CMK (cell line): ENCODE data around the gene CACNA1B.
"Not testable (repeated sequence)": the region's sequence is repeated elsewhere in the genome, so short reads cannot be mapped to it uniquely, and the experiment has no call there.

Source experiments
- DNase-seq: peaks from one replicate; pipeline ENCODE4 v3.0.0-alpha.2; 2010; ENCODE audit warnings: low read depth

The CACNA1B gene

DNA sequence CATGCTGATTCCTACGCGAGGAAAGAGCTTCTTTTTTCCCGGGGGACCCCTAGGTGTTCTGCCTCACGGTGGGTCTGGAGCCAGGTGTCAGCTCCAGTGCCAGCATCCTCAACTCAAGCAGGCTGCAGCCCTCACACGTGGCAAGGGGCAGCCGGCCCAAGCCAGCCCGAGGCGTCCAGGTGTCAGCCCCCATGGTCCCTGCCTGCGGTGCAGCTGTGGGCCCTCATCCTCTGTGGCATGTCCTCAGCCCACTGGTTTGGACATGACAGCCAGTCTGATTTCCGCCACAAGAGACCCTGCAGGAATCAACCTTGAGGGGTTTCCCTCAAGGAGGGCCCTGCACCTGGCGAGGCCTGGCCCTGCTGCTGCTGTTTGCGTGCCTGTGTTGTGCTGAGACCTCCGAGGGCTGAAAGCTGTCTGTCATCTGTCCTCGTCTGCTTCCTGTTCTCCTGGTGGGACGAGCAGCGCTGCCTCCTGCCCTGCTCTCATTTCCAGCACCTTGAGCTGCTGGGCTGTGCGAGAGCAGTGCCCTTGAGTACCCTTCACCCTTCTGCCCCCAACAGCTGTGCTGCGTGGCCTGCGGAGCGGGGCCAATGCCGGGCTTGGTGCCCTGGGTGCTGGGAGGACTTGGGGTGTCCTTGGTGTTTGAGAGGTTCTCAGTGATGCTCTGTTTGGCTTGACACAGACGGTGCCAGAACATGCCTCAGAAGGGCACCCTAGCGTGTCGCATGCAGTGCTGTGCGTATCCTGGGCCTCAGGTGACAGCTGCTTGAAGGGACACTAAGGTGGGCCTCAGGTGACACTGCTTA lies 137.6 kb downstream of the CACNA1B start:
- no peak for DNase-seq

- DNase-seq, result no peak
These were observed 139.0 kb downstream of the CACNA1B start for GRCh38 chr9:138016406-138017187.

GRCh38 chr9:138017200-138017599 lies 139.6 kb downstream of the CACNA1B start:
- no peak for DNase-seq

GRCh38 chr9:138019514-138019913 lies 141.9 kb downstream of the CACNA1B start:
- DNase-seq, result not testable (repeated sequence)

DNA sequence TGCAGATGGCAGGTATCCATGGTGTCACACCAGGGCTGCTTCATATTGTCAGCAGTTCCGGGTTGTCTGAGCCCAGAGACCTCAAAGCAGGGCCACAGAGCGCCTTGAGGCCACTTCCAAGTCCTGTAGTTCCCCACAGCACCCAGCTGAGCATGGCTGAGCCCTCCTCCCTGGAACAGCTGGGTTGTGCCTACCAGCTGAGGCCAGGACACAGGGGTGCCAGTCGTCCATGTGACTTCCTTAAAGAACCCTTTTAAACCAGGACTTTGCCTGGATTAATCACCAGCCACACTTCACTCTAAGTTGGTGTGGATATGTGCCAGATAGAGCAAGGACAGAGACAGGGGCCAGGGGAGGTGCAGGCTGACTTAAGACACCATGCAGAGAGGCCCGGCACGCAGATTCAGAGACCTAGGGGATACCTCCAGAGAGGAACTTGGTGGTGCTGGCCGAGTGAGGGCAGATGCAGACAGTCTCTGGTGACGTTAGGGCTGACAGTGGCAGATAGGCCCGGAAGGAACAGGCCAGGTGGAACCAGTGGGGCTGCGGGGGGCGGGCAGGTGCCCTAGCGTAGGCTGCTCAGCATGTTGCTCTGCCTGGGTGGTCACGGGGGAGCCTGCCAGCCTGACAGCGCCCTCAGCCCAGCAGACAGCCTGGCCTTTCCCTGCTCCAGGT lies 142.7 kb downstream of the CACNA1B start:
- no peak for DNase-seq

DNA sequence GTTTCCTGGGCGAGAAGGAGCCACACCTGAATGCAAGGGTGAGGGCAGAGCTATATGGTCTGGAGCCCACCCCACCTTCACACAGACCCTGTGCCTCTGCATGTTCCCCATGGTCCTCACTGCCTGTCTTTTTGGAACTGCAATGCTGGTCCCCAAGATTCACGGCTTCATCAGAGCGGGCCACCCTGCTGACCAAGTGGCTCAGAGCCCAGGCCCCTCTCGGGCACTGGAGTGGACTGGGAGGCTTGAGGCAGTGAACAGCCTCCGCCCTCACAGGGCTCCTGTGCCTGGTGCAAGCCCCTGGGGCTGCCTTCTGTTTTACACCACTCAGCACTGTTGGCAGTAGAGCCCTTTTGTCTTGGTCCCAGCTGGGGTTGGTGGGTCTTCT lies 143.2 kb downstream of the CACNA1B start:
- no peak for DNase-seq

- DNase-seq, result no peak
These were observed 143.9 kb downstream of the CACNA1B start for GRCh38 chr9:138021251-138022056.

DNA sequence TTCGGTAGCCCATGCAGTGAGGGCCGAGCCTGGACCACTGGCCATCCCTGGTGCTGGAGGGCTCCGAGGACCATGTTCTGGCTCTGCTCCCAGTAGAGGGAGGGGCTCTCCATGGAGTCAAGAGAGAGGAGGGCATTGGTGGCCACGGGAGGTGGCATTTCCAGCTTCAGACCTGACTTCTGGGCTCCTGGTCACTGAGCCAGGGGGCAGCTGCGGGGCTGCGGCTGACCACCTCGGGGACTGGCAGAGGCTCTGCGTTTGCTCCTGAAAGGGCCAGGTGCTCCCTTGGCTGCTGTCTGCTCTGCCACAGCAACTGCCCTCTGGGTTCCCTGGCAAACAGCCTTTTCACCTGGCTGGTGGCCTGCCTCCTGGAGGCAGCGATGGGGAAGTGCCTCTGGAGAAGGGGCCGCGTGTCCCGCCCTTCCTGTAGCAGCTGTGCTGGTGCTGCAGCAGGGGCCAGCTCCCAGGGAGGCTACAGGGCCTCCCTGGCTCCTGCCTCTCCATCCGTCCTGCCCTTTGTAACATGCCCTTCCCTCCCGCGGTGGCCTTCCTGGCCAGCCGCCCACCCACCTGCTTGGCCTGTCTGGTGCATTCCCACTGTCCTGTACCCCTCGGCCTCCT lies 144.6 kb downstream of the CACNA1B start:
- DNase-seq, result peak; percentile 4

DNA sequence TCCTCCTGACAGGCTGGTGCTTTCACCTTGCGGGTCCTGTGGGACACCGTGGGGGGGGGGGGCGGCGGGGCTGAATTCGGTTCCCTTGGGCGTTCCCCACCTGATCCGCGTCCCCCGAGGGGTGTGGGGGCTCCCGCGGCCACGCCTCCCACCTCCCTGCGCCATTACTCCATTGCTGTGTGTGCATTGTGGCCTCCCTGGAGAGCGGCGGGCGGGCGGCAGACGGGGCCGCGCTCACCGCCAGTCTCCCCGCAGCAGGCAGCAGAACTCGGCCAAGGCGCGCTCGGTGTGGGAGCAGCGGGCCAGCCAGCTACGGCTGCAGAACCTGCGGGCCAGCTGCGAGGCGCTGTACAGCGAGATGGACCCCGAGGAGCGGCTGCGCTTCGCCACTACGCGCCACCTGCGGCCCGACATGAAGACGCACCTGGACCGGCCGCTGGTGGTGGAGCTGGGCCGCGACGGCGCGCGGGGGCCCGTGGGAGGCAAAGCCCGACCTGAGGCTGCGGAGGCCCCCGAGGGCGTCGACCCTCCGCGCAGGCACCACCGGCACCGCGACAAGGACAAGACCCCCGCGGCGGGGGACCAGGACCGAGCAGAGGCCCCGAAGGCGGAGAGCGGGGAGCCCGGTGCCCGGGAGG lies 145.3 kb downstream of the CACNA1B start:
- no peak for DNase-seq

- no peak for DNase-seq
These were observed 146.0 kb downstream of the CACNA1B start for GRCh38 chr9:138023394-138024124.

GRCh38 chr9:138024131-138024530 lies 146.5 kb downstream of the CACNA1B start:
- DNase-seq, result no peak

- DNase-seq, result no peak
These were observed 147.3 kb downstream of the CACNA1B start for GRCh38 chr9:138024831-138025291.

DNA sequence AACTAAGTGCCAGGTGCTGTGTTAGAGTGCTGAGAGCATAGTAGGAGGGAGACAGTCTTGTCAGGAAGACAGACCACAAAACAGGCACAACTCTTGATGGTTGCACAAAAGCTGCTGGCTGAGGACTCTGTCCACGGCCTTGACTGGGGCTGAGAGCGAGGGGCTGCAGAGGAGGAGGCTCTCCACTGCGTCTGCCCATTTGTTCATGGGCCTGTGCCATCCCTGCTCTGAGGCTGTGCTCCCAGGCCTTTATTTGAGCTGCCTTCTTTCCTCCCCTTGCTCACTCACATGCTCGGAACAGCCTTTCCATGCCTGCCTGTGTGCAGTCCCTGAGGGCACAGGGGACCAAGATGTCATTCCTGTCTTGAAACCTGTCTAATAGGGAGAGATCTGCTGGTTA lies 147.8 kb downstream of the CACNA1B start:
- DNase-seq, result no peak

DNA sequence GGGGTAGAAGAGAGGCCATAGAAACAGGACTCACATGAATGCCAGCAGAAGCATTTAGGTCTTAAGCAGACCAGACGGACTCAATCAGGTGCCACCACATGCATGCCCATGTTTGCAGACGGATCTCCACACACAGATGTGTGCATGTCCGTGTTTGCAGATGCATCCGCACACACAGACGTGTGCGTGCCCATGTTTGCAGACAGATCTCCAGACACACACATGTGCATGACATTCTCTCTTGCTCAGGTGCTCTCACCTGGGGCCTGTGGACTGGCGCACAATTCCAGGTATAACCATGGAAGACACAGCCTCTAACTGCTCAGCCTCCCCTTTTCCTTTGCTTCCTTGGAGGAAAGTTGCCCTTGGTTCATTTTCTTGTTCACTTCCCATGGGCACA lies 148.3 kb downstream of the CACNA1B start:
- no peak for DNase-seq

DNA sequence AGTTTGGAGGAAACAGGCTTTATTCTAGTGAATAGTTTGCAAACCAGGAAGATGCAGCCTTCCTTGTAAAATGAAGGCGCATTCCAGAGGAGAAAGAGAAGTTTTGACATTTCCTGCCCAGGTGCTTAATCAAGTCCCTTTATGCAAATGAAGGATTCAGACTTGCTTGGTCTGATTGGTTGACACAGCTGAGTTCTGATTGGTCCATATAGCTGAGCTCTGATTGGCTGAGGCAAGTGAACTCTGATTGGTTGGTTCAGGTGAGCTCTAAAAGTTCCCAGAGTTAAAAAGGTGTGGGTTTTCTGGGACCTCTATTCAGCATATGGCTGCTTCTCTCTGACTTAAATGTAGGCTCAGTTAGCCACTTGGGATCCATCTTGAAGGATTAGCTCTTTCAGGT lies 151.0 kb downstream of the CACNA1B start:
- no peak for DNase-seq

- no peak for DNase-seq
These were observed 153.6 kb downstream of the CACNA1B start for GRCh38 chr9:138031186-138031585.

GRCh38 chr9:138033950-138034349 lies 156.4 kb downstream of the CACNA1B start:
- DNase-seq, result no peak

DNA sequence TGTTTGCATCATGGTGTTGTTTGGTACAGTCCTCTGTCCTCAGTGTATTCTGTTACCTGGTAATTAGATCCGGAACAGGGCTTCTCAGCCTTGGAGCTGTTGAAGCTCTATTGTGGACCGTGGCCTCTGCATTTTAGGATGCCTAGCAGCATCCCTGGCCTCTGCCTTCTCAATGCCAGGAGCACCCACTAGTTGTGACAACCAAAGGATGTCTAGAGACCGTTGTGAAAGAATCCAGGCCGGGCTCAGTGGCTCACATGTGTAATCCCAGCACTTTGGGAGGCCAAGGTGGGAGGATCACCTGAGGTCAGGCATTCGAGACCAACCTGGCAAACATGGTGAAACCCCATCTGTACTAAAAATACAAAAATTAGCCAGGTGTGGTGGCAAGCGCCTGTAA lies 159.6 kb downstream of the CACNA1B start:
- no peak for DNase-seq

- no peak for DNase-seq
These were observed 160.7 kb downstream of the CACNA1B start for GRCh38 chr9:138038244-138038671.
